Measurements from ENCODE around the gene VPS13D. TPM values are rescaled to one million over a fixed set of nuclear protein-coding genes. Genes with fewer than 3 reads are reported as not detected.

VPS13D gene
- total RNA-seq, 4 donors from 2014 or later: 88.3 to 123 (median 113) TPM

GRCh38 chr1:12416101-12416500 is 186.3 kb downstream of the VPS13D start:
- Histone ChIP-seq H3K4me3 (no peak overlapping the region), H3K27ac (no peak overlapping the region), H3K9me3 (no peaks in the 10 kb centered on the region), H3K27me3 (no peaks in the 10 kb centered on the region), H3K36me3 (peaks cover 0 to 37% (median 0%) of the 10 kb centered on the region in 3 donors), H3K4me1 (no peaks in the 10 kb centered on the region)
- DNase-seq: no peak
- TF ChIP-seq, protein P1, sequence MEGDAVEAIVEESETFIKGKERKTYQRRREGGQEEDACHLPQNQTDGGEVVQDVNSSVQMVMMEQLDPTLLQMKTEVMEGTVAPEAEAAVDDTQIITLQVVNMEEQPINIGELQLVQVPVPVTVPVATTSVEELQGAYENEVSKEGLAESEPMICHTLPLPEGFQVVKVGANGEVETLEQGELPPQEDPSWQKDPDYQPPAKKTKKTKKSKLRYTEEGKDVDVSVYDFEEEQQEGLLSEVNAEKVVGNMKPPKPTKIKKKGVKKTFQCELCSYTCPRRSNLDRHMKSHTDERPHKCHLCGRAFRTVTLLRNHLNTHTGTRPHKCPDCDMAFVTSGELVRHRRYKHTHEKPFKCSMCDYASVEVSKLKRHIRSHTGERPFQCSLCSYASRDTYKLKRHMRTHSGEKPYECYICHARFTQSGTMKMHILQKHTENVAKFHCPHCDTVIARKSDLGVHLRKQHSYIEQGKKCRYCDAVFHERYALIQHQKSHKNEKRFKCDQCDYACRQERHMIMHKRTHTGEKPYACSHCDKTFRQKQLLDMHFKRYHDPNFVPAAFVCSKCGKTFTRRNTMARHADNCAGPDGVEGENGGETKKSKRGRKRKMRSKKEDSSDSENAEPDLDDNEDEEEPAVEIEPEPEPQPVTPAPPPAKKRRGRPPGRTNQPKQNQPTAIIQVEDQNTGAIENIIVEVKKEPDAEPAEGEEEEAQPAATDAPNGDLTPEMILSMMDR (IDR thresholded peaks at IDR 0.05): no peak
- TF ChIP-seq POLR2A (IDR thresholded peaks at IDR 0.05): no peak

DNA sequence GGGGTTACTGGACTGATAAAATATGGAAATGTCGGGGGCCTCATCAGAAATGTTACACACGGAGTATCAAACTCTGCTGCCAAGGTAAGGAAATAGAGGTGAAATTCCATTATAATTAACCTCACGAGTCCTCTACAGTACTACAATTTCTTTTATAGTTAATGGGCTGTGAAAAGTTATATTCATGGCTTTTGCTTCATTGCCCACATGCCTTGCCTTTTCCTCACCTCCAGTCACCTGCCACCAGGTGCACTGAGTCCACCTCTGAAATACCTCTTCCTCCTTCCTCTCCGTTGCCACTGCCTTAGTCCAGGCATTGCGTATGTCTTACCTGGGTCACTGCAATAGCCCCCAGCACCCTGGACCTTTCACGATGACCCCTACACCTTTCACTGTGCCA is 186.9 kb downstream of the VPS13D start:
- no peak overlapping the region for H3K4me3 ChIP-seq
- no peak for DNase-seq
- H3K27me3 ChIP-seq: no peaks in the 10 kb centered on the region
- H3K36me3 ChIP-seq: peaks cover 0 to 37% (median 0%) of the 10 kb centered on the region in 3 donors
- no peaks in the 10 kb centered on the region for H3K4me1 ChIP-seq
- H3K9me3 ChIP-seq: no peaks in the 10 kb centered on the region
- no peak for TF ChIP-seq POLR2A (IDR thresholded peaks at IDR 0.05)
- TF ChIP-seq, protein P1 (IDR thresholded peaks at IDR 0.05): no peak
- no peak overlapping the region for H3K27ac ChIP-seq

DNA sequence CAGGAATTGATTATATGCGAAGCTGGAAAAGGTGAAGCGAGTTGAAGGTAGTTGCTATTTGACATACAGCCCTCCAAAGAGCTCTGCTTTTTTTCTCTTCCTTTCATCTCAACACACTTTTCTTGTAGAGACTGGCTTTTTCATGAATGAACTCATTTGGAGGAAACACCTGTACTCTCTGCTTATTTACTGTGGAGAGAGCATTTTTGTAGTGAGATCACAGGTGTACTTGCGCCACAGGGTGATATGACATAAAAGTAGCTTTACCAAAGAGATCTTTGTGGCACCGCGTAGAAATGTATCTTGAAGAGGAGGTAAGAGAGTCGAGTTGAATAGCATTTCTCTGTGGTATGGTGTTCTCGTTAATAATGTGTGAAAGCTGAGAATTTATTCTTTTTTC is 187.6 kb downstream of the VPS13D start:
- H3K36me3 ChIP-seq: peaks cover 0 to 37% (median 0%) of the 10 kb centered on the region in 3 donors
- H3K27ac ChIP-seq: no peak overlapping the region
- TF ChIP-seq, protein P1 (IDR thresholded peaks at IDR 0.05): no peak
- no peak for TF ChIP-seq POLR2A (IDR thresholded peaks at IDR 0.05)
- H3K27me3 ChIP-seq: no peaks in the 10 kb centered on the region
- H3K9me3 ChIP-seq: no peaks in the 10 kb centered on the region
- H3K4me3 ChIP-seq: no peak overlapping the region
- no peaks in the 10 kb centered on the region for H3K4me1 ChIP-seq
- no peak for DNase-seq

- Histone ChIP-seq H3K36me3 (peaks cover 0 to 37% (median 0%) of the 10 kb centered on the region in 3 donors), H3K9me3 (no peaks in the 10 kb centered on the region), H3K27me3 (no peaks in the 10 kb centered on the region), H3K4me1 (peaks cover 0 to 4% (median 0%) of the 10 kb centered on the region in 4 donors), H3K27ac (no peak overlapping the region), H3K4me3 (no peak overlapping the region)
- no peak for DNase-seq
- no peak for TF ChIP-seq POLR2A (IDR thresholded peaks at IDR 0.05)
- TF ChIP-seq, protein P1 (IDR thresholded peaks at IDR 0.05): no peak
Observed at GRCh38 chr1:12420171-12420570, 190.3 kb downstream of the VPS13D start.

GRCh38 chr1:12422488-12422887 is 192.7 kb downstream of the VPS13D start:
- no peak for TF ChIP-seq POLR2A (IDR thresholded peaks at IDR 0.05)
- TF ChIP-seq, protein P1 (IDR thresholded peaks at IDR 0.05): no peak
- Histone ChIP-seq H3K27ac (no peak overlapping the region), H3K4me1 (peaks cover 0 to 4% (median 0%) of the 10 kb centered on the region in 4 donors), H3K9me3 (no peaks in the 10 kb centered on the region), H3K27me3 (no peaks in the 10 kb centered on the region), H3K4me3 (no peak overlapping the region), H3K36me3 (peaks cover 0 to 20% (median 0%) of the 10 kb centered on the region in 3 donors)
- no peak for DNase-seq

GRCh38 chr1:12424087-12424529 is 194.3 kb downstream of the VPS13D start:
- Histone ChIP-seq H3K36me3 (peaks cover 0 to 6% (median 0%) of the 10 kb centered on the region in 3 donors), H3K9me3 (no peaks in the 10 kb centered on the region), H3K27me3 (no peaks in the 10 kb centered on the region), H3K4me3 (no peak overlapping the region), H3K27ac (no peak overlapping the region), H3K4me1 (peaks cover 0 to 4% (median 0%) of the 10 kb centered on the region in 4 donors)
- DNase-seq: no peak
- TF ChIP-seq, protein P1 (IDR thresholded peaks at IDR 0.05): no peak
- no peak for TF ChIP-seq POLR2A (IDR thresholded peaks at IDR 0.05)

All from Peyer's patch (tissue), 4 donors.